Measurements from ENCODE around the gene SARS2.

DNA sequence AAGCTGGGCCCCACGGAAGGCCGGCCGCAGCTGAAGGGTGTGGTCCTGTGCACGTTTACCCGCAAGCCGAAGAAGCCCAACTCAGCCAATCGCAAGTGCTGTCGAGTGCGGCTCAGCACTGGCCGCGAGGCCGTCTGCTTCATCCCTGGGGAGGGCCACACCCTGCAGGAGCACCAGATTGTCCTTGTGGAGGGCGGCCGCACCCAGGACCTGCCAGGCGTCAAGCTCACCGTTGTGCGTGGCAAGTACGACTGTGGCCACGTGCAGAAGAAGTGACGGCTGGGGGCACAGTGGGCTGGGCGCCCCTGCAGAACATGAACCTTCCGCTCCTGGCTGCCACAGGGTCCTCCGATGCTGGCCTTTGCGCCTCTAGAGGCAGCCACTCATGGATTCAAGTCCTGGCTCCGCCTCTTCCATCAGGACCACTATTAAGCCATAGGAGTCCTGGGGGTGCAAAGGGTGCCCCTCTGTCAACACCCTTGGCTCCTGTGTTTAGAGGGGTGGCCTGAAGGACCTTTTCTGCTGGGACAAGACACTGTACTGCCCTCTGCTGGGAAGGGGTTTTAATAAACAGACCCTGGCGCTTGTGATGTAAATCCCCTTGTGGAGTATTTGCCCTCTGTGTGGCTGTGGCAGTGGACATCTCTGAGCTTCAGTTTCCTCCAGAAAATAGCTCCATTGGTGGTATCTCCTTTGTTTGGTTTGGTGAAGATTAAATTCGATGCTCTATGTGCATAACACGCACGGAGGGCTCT lies 2.0 kb upstream of the SARS2 start:
- TF ChIP-seq, protein P1, sequence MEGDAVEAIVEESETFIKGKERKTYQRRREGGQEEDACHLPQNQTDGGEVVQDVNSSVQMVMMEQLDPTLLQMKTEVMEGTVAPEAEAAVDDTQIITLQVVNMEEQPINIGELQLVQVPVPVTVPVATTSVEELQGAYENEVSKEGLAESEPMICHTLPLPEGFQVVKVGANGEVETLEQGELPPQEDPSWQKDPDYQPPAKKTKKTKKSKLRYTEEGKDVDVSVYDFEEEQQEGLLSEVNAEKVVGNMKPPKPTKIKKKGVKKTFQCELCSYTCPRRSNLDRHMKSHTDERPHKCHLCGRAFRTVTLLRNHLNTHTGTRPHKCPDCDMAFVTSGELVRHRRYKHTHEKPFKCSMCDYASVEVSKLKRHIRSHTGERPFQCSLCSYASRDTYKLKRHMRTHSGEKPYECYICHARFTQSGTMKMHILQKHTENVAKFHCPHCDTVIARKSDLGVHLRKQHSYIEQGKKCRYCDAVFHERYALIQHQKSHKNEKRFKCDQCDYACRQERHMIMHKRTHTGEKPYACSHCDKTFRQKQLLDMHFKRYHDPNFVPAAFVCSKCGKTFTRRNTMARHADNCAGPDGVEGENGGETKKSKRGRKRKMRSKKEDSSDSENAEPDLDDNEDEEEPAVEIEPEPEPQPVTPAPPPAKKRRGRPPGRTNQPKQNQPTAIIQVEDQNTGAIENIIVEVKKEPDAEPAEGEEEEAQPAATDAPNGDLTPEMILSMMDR (IDR thresholded peaks at IDR 0.05; ENCODE audit: low read depth, low read length, poor library complexity, severe bottlenecking), result peak; percentile 62
- TF ChIP-seq EZH2phosphoT487 (IDR thresholded peaks at IDR 0.05; ENCODE audit: borderline replicate concordance, low read length), result no peak
